ENCODE results near the gene SH2B3.
"Not testable (repeated sequence)": the region's sequence is repeated elsewhere in the genome, so short reads cannot be mapped to it uniquely, and the experiment has no call there.

Gene SH2B3

DNA sequence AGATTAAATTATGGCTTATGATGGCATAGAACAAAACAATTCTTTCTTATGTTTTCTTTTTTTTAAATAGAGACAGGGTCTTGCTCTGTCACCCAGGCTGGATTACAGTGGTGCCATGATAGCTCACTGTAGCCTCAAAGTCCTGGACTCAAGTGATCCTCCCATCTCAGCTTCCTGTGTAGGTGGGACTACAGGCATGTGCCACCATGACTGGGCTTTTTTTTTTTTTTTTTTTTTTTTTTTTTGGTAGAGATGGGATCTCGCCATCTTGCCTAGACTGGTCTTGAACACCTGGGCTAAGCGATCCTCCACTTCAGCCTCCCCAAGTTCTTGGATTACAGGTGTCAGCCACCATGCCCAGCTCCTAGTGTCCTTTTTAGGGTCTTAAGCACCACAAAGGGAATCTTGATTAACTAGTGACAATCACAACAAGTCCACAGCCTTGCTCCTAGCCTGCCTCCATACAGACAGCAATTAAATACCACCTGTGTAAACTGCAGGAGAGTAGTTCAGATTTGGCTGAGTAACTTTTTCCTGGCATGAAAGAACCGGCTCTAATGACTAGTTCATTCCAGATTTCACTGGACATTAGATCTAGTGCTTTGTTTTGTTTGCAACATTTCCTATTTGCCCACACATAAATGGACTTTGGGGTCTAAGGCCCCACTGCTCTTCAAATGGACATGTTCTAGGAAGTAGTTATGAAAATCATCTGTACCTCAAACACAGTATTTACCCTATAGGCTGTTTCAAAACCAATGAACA, 61.6 kb downstream of the SH2B3 start:
- DNase-seq: no peak

DNA sequence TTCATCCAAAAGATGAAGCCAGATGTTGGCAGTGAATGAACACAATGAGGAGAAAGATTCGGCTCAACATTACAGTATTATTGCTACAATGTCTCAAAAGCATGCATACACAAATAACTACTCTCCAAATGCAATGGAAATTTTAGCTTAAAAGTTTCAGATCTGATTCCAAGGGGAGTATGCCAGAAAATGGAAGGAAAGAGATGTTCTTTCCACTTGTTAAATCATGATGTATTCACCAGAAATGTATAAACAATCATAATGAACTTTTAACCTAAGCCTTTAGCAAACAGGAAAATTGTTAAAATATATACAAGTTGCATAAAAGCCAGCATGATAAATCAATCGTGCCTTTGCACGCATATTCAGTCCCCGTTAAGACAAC, 62.1 kb downstream of the SH2B3 start:
- DNase-seq: no peak

DNA sequence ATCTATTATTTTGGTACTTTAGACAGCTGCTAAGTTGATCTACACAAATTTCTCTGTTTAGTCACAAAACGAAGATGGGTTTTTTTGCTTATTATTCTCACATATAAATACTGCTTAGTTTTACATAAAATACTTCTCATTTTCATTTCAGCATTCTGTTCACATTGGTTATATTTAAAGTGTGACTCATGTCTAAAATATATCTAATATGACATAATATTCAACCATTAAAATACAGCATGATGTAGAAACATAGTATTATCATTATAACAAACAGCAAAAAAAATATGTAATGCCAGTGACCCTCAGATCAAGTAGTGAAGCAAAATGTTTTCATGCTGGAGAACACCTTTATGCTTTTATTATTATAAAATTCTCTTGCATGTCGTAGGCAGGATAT, 63.7 kb downstream of the SH2B3 start:
- no peak for DNase-seq

DNA sequence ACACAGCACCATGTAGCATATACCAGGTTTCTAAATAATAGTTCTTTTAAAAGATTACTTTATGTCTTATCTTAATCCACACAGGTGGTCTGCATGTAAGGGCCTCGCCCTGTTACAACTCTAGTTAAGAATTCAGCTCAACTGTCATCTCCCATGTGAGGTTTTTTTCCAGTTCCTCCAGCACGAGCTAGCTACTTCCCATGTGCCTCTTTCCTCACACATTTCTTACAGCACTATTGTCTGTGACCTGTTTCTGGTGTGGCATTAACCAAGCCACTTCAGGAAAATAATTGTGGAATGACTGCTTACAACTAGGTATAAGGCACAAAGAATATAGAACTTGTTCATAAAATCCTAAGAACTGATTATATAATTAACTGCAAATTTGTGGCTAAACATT, 65.5 kb downstream of the SH2B3 start:
- DNase-seq: no peak

DNA sequence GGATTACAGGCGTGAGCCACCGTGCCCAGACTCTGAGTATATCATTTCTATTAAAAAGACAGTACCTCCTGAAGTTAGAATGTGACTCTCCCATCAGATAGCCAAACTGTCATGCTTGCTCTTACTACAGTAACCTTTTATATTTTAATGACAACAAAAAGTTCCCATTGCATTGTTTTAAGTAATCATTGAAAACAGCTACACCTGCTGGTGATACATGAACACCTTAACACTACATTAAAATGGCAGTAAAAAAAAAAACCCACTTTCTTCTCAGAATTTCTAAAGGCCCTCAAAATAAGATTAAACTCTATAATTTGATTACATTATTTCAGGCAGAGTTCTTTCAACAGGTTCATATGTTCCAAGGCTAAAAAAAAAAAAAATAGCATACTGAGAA, 76.7 kb downstream of the SH2B3 start:
- no peak for DNase-seq

DNA sequence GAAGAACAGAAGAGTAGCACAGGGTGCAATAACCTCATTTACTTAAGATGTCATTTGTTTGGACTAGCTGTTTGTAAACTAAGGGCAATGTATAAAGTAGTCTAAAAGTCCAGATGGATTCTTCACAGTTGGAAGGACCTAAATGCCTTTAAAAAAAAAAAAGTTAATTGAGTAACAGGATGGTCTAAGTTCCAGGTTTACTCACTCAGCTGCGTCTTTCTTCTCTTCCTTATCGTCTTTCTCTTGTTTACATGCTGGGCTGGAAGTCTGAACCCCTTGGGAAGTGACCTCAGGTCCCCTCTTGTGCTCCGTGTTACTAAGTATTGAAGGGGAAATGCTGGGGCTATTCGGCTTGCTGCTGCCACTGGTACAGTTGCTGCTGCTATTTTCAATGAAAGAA, 82.5 kb downstream of the SH2B3 start:
- DNase-seq: no peak

DNA sequence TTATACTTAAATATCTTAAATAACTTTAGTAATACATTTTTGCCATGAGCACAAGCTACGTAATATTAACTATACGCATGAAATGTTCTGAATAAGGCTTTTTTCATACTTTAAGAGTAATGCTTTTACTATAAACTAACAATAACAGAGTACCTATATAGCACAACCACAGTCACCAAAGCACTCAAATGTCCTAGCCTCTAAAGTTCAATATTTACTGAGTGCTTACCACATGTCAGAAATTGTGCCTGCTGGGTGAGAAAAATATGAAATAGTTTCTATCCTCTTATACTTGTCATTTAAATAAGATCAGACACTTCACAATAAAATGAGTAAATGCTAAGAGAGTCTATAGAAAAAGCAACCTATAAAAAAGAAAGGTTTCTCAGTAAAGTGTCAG, 83.1 kb downstream of the SH2B3 start:
- DNase-seq: no peak

DNA sequence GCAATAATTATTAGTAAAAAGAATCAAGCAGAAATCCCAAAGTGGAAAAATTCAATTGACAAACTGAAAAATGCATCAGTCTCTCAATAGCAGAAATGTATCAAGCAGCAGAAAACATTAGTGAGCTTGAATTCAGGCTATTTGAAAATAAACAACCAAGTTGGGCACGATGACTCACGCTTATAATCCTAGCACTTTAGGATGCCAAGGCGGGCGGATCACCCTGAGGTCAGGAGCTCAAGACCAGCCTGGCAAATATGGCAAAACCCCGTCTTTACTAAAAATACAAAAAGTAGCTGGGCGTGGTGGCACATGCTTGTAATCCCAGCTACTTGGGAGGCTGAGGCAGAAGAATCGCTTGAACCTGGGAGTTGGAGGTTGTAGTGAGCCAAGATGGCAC, 87.3 kb downstream of the SH2B3 start:
- not testable (repeated sequence) for DNase-seq

DNA sequence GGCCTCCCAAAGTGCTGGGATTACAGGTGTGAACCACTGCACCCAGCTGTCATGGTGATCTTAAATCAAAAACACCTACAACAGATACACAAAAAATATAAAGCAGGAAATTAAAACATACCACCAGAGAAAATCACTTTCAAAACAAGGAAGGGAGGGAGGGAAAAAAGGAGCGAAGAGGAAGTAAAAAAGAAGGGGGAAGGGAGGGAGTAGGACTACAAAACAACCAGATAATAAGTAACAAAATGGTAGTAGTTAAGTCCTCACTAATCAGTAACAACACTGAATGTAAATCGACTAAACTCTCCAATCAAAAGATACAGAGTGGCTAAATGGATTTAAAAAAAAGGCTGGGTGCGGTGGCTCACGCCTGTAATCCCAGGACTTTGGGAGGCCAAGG, 89.0 kb downstream of the SH2B3 start:
- no peak for DNase-seq

Measured in bone marrow (tissue), 2 donors.